MCF 10A (cell line): Measurements from ENCODE around the gene ERC2. TPM values are rescaled to one million over a fixed set of nuclear protein-coding genes. Genes with fewer than 3 reads are reported as not detected.

Source experiments
- BruUV-seq: library from RNA; stranded (reverse); fragments of 400-500 nt; replicated peaks from 2 replicates; lab custom pipeline; 2021; lab: Mats Ljungman, UMichigan
- CTCF ChIA-PET: fragments of 300-600 bp; sonication (Branson Sonifier 250); formaldehyde crosslinking; extraction: SDS; loops from one replicate; lab custom pipeline; 2021; ENCODE audit warnings: antibody characterized with exemption, inconsistent platforms; lab: Yijun Ruan, JAX
- POLR2A ChIA-PET: fragments of 300-600, 350-650 bp; sonication (Branson Sonifier 250); formaldehyde crosslinking; extraction: SDS; loops from one replicate; lab custom pipeline; 2020; ENCODE audit warnings: antibody characterized with exemption, inconsistent platforms; lab: Yijun Ruan, JAX
- DNase-seq: peaks from one replicate; pipeline ENCODE4 v3.0.0-alpha.2; 2018; ENCODE audit not compliant: unreplicated experiment
- H3K27ac Mint-ChIP-seq: one replicate; pipeline ENCODE4 v1.8.0; 2022; ENCODE audit warnings: mild to moderate bottlenecking, low read depth, mixed read lengths; ENCODE audit not compliant: unreplicated experiment
- H3K27me3 Mint-ChIP-seq: one replicate; pipeline ENCODE4 v1.8.0; 2022; ENCODE audit warnings: mixed read lengths; ENCODE audit not compliant: insufficient read depth, unreplicated experiment
- H3K36me3 Mint-ChIP-seq: one replicate; pipeline ENCODE4 v1.8.0; 2022; ENCODE audit warnings: mild to moderate bottlenecking, moderate library complexity, mixed read lengths; ENCODE audit not compliant: insufficient read depth, unreplicated experiment
- H3K4me1 Mint-ChIP-seq: one replicate; pipeline ENCODE4 v1.8.0; 2022; ENCODE audit warnings: mixed read lengths; ENCODE audit not compliant: insufficient read depth, unreplicated experiment
- H3K4me3 Mint-ChIP-seq: one replicate; pipeline ENCODE4 v1.8.0; 2022; ENCODE audit warnings: mild to moderate bottlenecking, moderate library complexity, mixed read lengths; ENCODE audit not compliant: unreplicated experiment
- H3K9me3 Mint-ChIP-seq: one replicate; pipeline ENCODE4 v1.8.0; 2022; ENCODE audit warnings: mixed read lengths; ENCODE audit not compliant: unreplicated experiment
- intact Hi-C: fragments of 100-400 bp; cut with micrococcal nuclease; formaldehyde crosslinking; loops from 2 replicates; pipeline ENCODE4 v1.14.1; 2022
- total RNA-seq: library from RNA; stranded (reverse); gene quantifications from 2 replicates; pipeline ENCODE4 v1.2.3, GENCODE V29; 2022
- TF ChIP-seq, protein P1 (sequence below): fragments of 200-600 bp; IDR thresholded peaks from one replicate; pipeline ENCODE4 v1.8.0; 2022; ENCODE audit warnings: antibody characterized with exemption, mild to moderate bottlenecking; ENCODE audit not compliant: unreplicated experiment

The ERC2 gene
- total RNA-seq, 1 experiment from 2014 or later, result 0.42 TPM

DNA sequence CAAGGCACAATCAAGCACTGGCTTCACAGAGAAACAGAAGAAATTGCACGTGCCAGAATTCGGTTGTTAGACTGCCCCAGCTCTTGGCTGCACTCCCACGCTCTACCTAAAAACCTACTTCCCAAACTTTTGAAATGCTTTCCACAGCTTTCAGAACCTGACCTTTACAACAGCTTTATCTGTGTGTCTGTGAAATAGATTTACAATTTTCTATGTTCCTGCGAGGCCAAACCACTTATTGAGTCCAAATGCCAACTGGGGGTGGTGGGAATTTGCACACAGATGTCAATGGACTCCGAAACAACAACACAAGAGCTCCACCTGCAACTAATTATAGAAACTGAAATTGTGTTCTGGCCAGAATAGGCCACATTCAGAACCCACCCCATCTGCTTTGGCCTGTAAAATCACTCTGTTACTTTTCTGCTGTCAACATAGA, 44.6 kb downstream of the ERC2 start:
- no peaks in the 10 kb centered on the region for H3K9me3 Mint-ChIP-seq
- no peak overlapping the region for H3K4me3 Mint-ChIP-seq
- intact Hi-C loops, result no loop called here
- H3K27me3 Mint-ChIP-seq, result no peaks in the 10 kb centered on the region
- H3K4me1 Mint-ChIP-seq, result no peaks in the 10 kb centered on the region
- POLR2A ChIA-PET, result no interaction called here
- no peak for DNase-seq
- no peaks in the 10 kb centered on the region for H3K36me3 Mint-ChIP-seq
- BruUV-seq, result no TSS peak
- TF ChIP-seq, protein P1, sequence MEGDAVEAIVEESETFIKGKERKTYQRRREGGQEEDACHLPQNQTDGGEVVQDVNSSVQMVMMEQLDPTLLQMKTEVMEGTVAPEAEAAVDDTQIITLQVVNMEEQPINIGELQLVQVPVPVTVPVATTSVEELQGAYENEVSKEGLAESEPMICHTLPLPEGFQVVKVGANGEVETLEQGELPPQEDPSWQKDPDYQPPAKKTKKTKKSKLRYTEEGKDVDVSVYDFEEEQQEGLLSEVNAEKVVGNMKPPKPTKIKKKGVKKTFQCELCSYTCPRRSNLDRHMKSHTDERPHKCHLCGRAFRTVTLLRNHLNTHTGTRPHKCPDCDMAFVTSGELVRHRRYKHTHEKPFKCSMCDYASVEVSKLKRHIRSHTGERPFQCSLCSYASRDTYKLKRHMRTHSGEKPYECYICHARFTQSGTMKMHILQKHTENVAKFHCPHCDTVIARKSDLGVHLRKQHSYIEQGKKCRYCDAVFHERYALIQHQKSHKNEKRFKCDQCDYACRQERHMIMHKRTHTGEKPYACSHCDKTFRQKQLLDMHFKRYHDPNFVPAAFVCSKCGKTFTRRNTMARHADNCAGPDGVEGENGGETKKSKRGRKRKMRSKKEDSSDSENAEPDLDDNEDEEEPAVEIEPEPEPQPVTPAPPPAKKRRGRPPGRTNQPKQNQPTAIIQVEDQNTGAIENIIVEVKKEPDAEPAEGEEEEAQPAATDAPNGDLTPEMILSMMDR, result no peak
- CTCF ChIA-PET, result interaction anchor here (0.9 to 1.7 kb wide), 4 partner anchors 10 to 84 kb away, joined by 3 to 6 read pairs (median 4); no protein-coding TSS in a partner anchor
- no peak overlapping the region for H3K27ac Mint-ChIP-seq

DNA sequence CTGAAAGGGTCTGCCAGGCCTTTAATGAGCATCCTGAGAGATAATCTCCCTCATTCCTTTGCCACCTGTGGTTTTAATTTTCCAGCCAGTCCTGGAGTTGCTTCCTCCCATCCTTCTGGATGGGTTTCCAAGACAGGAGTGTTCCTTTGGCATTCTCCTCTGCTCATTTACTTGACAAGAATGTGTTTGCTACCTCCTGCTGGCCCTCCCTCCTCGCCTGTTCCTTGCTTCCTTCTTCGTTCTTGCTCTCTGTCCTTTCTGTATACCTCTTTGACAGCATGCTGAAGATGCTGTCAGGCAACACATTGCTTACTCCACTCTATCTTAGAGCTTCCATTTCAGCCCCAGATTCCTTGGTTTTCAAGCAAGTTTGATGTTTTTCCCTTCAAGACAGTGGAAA, 46.0 kb downstream of the ERC2 start:
- TF ChIP-seq, protein P1, result no peak
- intact Hi-C loops, result no loop called here
- Mint-ChIP-seq H3K4me3 (no peak overlapping the region), H3K27me3 (no peaks in the 10 kb centered on the region), H3K4me1 (no peaks in the 10 kb centered on the region), H3K36me3 (no peaks in the 10 kb centered on the region), H3K9me3 (no peaks in the 10 kb centered on the region), H3K27ac (no peak overlapping the region)
- ChIA-PET POLR2A (no interaction called here), CTCF (interaction anchor here (0.5 kb wide), 1 partner anchor 532 kb away, joined by 3 read pairs; no protein-coding TSS in a partner anchor)
- BruUV-seq, result no TSS peak
- no peak for DNase-seq

DNA sequence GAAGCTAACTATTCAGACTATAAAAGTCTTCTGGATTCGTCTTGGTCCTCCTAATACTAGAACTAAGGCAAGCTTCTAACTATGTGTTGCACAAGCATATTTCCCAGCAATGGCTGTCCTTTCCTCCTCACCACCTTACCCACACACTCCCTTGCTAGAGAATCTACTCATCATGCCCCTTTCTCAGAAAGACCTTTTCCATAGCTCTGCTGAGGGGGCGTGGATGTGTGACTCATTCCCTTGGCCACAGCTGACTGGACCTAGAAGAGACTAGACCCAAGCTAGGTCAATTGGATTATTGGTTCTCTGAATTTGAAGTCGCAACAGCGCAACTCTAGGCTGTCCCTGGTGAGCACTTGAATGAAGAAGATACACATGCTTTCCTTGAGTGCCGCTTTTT, 47.1 kb downstream of the ERC2 start:
- ChIA-PET CTCF (no interaction called here), POLR2A (no interaction called here)
- intact Hi-C loops, result no loop called here
- no peaks in the 10 kb centered on the region for H3K4me1 Mint-ChIP-seq
- no peaks in the 10 kb centered on the region for H3K27me3 Mint-ChIP-seq
- no peaks in the 10 kb centered on the region for H3K9me3 Mint-ChIP-seq
- DNase-seq, result peak; percentile 17
- no peak overlapping the region for H3K27ac Mint-ChIP-seq
- TF ChIP-seq, protein P1, result no peak
- BruUV-seq, result no TSS peak
- H3K4me3 Mint-ChIP-seq, result no peak overlapping the region
- no peaks in the 10 kb centered on the region for H3K36me3 Mint-ChIP-seq

DNA sequence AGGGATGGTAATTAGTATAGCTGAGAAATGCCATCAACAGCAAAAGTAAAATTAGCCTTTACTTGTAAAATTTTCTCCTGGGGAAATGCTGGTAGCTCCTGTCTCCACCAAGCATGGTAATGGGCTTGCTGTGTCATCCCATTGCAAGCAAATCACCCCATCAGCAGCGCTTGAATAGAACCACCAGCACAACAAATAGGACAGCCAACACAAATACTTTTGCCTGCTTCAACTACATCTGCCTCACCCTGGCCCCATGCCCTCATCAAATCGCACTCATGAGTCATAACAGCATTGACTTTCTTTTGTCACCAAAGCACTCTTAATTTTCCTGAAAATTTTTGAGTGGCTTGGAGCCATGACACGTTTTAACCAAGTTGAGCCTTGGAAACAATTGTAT, 52.6 kb downstream of the ERC2 start:
- H3K4me1 Mint-ChIP-seq, result no peaks in the 10 kb centered on the region
- no TSS peak for BruUV-seq
- TF ChIP-seq, protein P1, result no peak
- ChIA-PET CTCF (interaction anchor here (1.1 to 1.5 kb wide), 2 partner anchors 30 to 79 kb away, joined by 3 to 5 read pairs; no protein-coding TSS in a partner anchor), POLR2A (no interaction called here)
- no peak overlapping the region for H3K4me3 Mint-ChIP-seq
- intact Hi-C loops, result no loop called here
- H3K27me3 Mint-ChIP-seq, result no peaks in the 10 kb centered on the region
- H3K27ac Mint-ChIP-seq, result no peak overlapping the region
- no peaks in the 10 kb centered on the region for H3K9me3 Mint-ChIP-seq
- H3K36me3 Mint-ChIP-seq, result no peaks in the 10 kb centered on the region
- peak; percentile 59 for DNase-seq
